Activated naive CD4-positive, alpha-beta T cell treated with anti-CD3 and anti-CD28 coated beads, Interleukin-2, amount 50 U/mL, for 72 hours (primary cell): ENCODE measurements around the gene PAGE2B. TPM values are rescaled to one million over a fixed set of nuclear protein-coding genes. Genes with fewer than 3 reads are reported as not detected.
"Not testable (repeated sequence)": the region's sequence is repeated elsewhere in the genome, so short reads cannot be mapped to it uniquely, and the experiment has no call there.

Experiments used
- ATAC-seq, 2 donors: fragments of 150-1000 bp; cut with Tn5 transposase; 2 replicates each; pipeline ENCODE4 v1.10.0; 2021; ENCODE audit warnings: mild to moderate bottlenecking in 2 of 2, moderate library complexity in 2 of 2
- DNase-seq, 2 donors: peaks; one replicate each; pipeline ENCODE4 v3.0.0; 2021 to 2022; ENCODE audit warnings: low spot score in 2 of 2
- H3K27ac Mint-ChIP-seq, 2 donors: one replicate each; pipeline ENCODE4 v1.8.0; 2022; ENCODE audit warnings: mild to moderate bottlenecking in 2 of 2, mixed read lengths in 2 of 2
- H3K36me3 Mint-ChIP-seq, 2 donors: one replicate each; pipeline ENCODE4 v1.8.0; 2022; ENCODE audit warnings: mixed read lengths in 2 of 2
- H3K9me3 Mint-ChIP-seq, 2 donors: one replicate each; pipeline ENCODE4 v1.8.0; 2022; ENCODE audit warnings: mixed read lengths in 2 of 2
- total RNA-seq, 2 donors: library from RNA; stranded (reverse); gene quantifications; one replicate each; pipeline ENCODE4 v1.2.3, GENCODE V29; 2022

The PAGE2B gene
- total RNA-seq, 2 donors from 2014 or later: 1.3 to 1.6 TPM

- H3K9me3 Mint-ChIP-seq: no peaks in the 10 kb centered on the region
- no peaks in the 10 kb centered on the region for H3K36me3 Mint-ChIP-seq
- ATAC-seq (no peak), DNase-seq (no peak)
- no peak overlapping the region for H3K27ac Mint-ChIP-seq
Observed at GRCh38 chrX:55098691-55099090, 23.9 kb downstream of the PAGE2B start.

GRCh38 chrX:55099162-55099561 is 24.3 kb downstream of the PAGE2B start:
- no peak overlapping the region for H3K27ac Mint-ChIP-seq
- DNase-seq (no peak), ATAC-seq (no peak)
- H3K36me3 Mint-ChIP-seq: no peaks in the 10 kb centered on the region
- H3K9me3 Mint-ChIP-seq: no peaks in the 10 kb centered on the region

GRCh38 chrX:55102754-55103153 is 27.9 kb downstream of the PAGE2B start:
- Mint-ChIP-seq H3K9me3 (no peaks in the 10 kb centered on the region), H3K36me3 (no peaks in the 10 kb centered on the region), H3K27ac (no peak overlapping the region)
- no peak for ATAC-seq
- no peak for DNase-seq

GRCh38 chrX:55107262-55107661 is 32.4 kb downstream of the PAGE2B start:
- no peak overlapping the region for H3K27ac Mint-ChIP-seq
- no peak for DNase-seq
- H3K36me3 Mint-ChIP-seq: no peaks in the 10 kb centered on the region
- no peak for ATAC-seq
- H3K9me3 Mint-ChIP-seq: no peaks in the 10 kb centered on the region

- ATAC-seq (no peak), DNase-seq (no peak)
- no peaks in the 10 kb centered on the region for H3K9me3 Mint-ChIP-seq
- no peak overlapping the region for H3K27ac Mint-ChIP-seq
- H3K36me3 Mint-ChIP-seq: no peaks in the 10 kb centered on the region
Observed at GRCh38 chrX:55107911-55108310, 33.1 kb downstream of the PAGE2B start.

- Mint-ChIP-seq H3K27ac (no peak overlapping the region), H3K9me3 (no peaks in the 10 kb centered on the region), H3K36me3 (no peaks in the 10 kb centered on the region)
- no peak for DNase-seq
- no peak for ATAC-seq
Observed at GRCh38 chrX:55109306-55109705, 34.5 kb downstream of the PAGE2B start.

- no peaks in the 10 kb centered on the region for H3K9me3 Mint-ChIP-seq
- no peaks in the 10 kb centered on the region for H3K36me3 Mint-ChIP-seq
Observed at GRCh38 chrX:55111578-55112254, 36.9 kb downstream of the PAGE2B start.

GRCh38 chrX:55116589-55116988 is 41.8 kb downstream of the PAGE2B start:
- DNase-seq, H3K9me3 Mint-ChIP-seq, H3K27ac Mint-ChIP-seq, ATAC-seq, H3K36me3 Mint-ChIP-seq: not testable (repeated sequence)

More at GRCh38 chrX:55111578-55112254, 36.9 kb downstream of the PAGE2B start:
- ATAC-seq (no peak), DNase-seq (no peak)
- H3K27ac Mint-ChIP-seq: no peak overlapping the region

- DNase-seq (no peak), ATAC-seq (no peak)
- H3K36me3 Mint-ChIP-seq: no peaks in the 10 kb centered on the region
- no peaks in the 10 kb centered on the region for H3K9me3 Mint-ChIP-seq
- no peak overlapping the region for H3K27ac Mint-ChIP-seq
Observed at GRCh38 chrX:55118574-55118973, 43.7 kb downstream of the PAGE2B start.

- Mint-ChIP-seq H3K27ac (peak overlapping the region in 1 of 2 donors; percentile 5), H3K36me3 (no peaks in the 10 kb centered on the region), H3K9me3 (no peaks in the 10 kb centered on the region)
- ATAC-seq (no peak), DNase-seq (no peak)
Observed at GRCh38 chrX:55119271-55119670, 44.4 kb downstream of the PAGE2B start.

- no peaks in the 10 kb centered on the region for H3K9me3 Mint-ChIP-seq
- H3K36me3 Mint-ChIP-seq: no peaks in the 10 kb centered on the region
- no peak for DNase-seq
- H3K27ac Mint-ChIP-seq: peak overlapping the region in 1 of 2 donors; percentile 5
- no peak for ATAC-seq
Observed at GRCh38 chrX:55119712-55120111, 44.9 kb downstream of the PAGE2B start.

GRCh38 chrX:55120761-55121358 is 46.0 kb downstream of the PAGE2B start:
- Mint-ChIP-seq H3K27ac (no peak overlapping the region), H3K36me3 (no peaks in the 10 kb centered on the region), H3K9me3 (no peaks in the 10 kb centered on the region)
- DNase-seq: no peak
- ATAC-seq: no peak

GRCh38 chrX:55123900-55124299 is 49.1 kb downstream of the PAGE2B start:
- Mint-ChIP-seq H3K36me3 (no peaks in the 10 kb centered on the region), H3K9me3 (no peaks in the 10 kb centered on the region), H3K27ac (no peak overlapping the region)
- ATAC-seq (no peak), DNase-seq (no peak)

- Mint-ChIP-seq H3K9me3 (no peaks in the 10 kb centered on the region), H3K36me3 (no peaks in the 10 kb centered on the region), H3K27ac (no peak overlapping the region)
- no peak for ATAC-seq
- DNase-seq: no peak
Observed at GRCh38 chrX:55127692-55128091, 52.9 kb downstream of the PAGE2B start.

Other genes with a start within 250 kb of the PAGE2B start
- gene TRO, start 154.2 kb upstream of the PAGE2B start, total RNA-seq: 1 to 10 TPM; 4.8 to 7.9 TPM
- under 1 TPM; 0.27 to 0.99 TPM for gene PFKFB1, start 80.8 kb upstream of the PAGE2B start, total RNA-seq
- gene APEX2, start 74.7 kb upstream of the PAGE2B start, total RNA-seq: 10 to 100 TPM; 34.6 to 40.0 TPM
- gene ALAS2, start 44.1 kb upstream of the PAGE2B start, total RNA-seq: not detected
- under 1 TPM in 1 of 2 donors, not detected in 1; 0.73 TPM for gene PAGE2, start 14.0 kb downstream of the PAGE2B start, total RNA-seq
- gene PAGE5, start 145.3 kb downstream of the PAGE2B start, total RNA-seq: not detected
- not detected for gene PAGE3, start 189.9 kb downstream of the PAGE2B start, total RNA-seq